ENCODE data around the gene ASB3.

GRCh38 chr2:53780056-53780455 is 6.7 kb downstream of the ASB3 start:
- TF ChIP-seq CTCF (IDR thresholded peaks at IDR 0.05; ENCODE audit: borderline replicate concordance, extremely low read depth, low read length, poor library complexity, severe bottlenecking) (no peak), EZH2 (IDR thresholded peaks at IDR 0.05; ENCODE audit: borderline replicate concordance, low read depth, low read length, severe bottlenecking) (no peak)
